Muscle of arm (tissue), 12 donors: ENCODE measurements around the gene KRR1. TPM values are rescaled to one million over a fixed set of nuclear protein-coding genes. Genes with fewer than 3 reads are reported as not detected.

Experiments used
- polyA plus RNA-seq, 12 donors: library from polyadenylated mRNA; unstranded; fragments of 120-200 nt; gene quantifications; one replicate each; pipeline ENCODE4 v1.2.1, GENCODE V29; 2013; ENCODE audit not compliant: insufficient read length in 12 of 12

The KRR1 gene
- polyA plus RNA-seq, 12 donors: 52.0 to 100 (median 63.7) TPM

Other genes starting within 250 kb of the KRR1 start
- 1 to 10 TPM in 10 of 12 donors, not detected in 2; 1.6 to 5.4 (median 3.1) TPM for gene CAPS2, start 181.3 kb downstream of the KRR1 start, polyA plus RNA-seq
- gene GLIPR1L1, start 176.9 kb downstream of the KRR1 start, polyA plus RNA-seq: under 1 TPM in 5 of 12 donors, not detected in 7; 0.21 to 0.93 (median 0.31) TPM
- 1 to 10 TPM in 8 of 12 donors, under 1 TPM in 2, not detected in 2; 0.27 to 2.3 (median 1.8) TPM for gene GLIPR1L2, start 120.5 kb downstream of the KRR1 start, polyA plus RNA-seq
- gene GLIPR1, start 30.9 kb downstream of the KRR1 start, polyA plus RNA-seq: 10 to 100 TPM in 8 of 12 donors, 1 to 10 TPM in 3, not detected in 1; 4.2 to 17.0 (median 12.8) TPM